ENCODE measurements around the gene CCM2. TPM values are rescaled to one million over a fixed set of nuclear protein-coding genes. Genes with fewer than 3 reads are reported as not detected.

CCM2 gene
- polyA plus RNA-seq, 2 of the 4 experiments (the other 2 are of a cell fraction) = 18.9 to 34.6 TPM

- no peak overlapping the region for H3K4me3 ChIP-seq
- ChIA-PET POLR2A (no interaction called here), CTCF (no interaction called here)
- DNase-seq (ENCODE audit: low read depth in 1 of 2, low spot score in 1 of 2) (no peak), ATAC-seq (no peak), FAIRE-seq (no peak)
- no peak overlapping the region for H3K27ac ChIP-seq
- 74% methylated on average over 4 of the region's 4 CpGs for WGBS (ENCODE audit: missing lambda C conversion rate)
- H3K4me1 ChIP-seq = peaks cover 14% of the 10 kb centered on the region; the same call in 1 of the 3 replicates
- no peak overlapping the region for H3K4me2 ChIP-seq
- H3K9me3 ChIP-seq = no peaks in the 10 kb centered on the region
- no peak for TF ChIP-seq POLR2AphosphoS2 (conservative IDR thresholded peaks at IDR 0.05; ENCODE audit: low read length)
- TF ChIP-seq, protein P1, sequence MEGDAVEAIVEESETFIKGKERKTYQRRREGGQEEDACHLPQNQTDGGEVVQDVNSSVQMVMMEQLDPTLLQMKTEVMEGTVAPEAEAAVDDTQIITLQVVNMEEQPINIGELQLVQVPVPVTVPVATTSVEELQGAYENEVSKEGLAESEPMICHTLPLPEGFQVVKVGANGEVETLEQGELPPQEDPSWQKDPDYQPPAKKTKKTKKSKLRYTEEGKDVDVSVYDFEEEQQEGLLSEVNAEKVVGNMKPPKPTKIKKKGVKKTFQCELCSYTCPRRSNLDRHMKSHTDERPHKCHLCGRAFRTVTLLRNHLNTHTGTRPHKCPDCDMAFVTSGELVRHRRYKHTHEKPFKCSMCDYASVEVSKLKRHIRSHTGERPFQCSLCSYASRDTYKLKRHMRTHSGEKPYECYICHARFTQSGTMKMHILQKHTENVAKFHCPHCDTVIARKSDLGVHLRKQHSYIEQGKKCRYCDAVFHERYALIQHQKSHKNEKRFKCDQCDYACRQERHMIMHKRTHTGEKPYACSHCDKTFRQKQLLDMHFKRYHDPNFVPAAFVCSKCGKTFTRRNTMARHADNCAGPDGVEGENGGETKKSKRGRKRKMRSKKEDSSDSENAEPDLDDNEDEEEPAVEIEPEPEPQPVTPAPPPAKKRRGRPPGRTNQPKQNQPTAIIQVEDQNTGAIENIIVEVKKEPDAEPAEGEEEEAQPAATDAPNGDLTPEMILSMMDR (IDR thresholded peaks at IDR 0.05) = no peak
- TF ChIP-seq, protein P2, sequence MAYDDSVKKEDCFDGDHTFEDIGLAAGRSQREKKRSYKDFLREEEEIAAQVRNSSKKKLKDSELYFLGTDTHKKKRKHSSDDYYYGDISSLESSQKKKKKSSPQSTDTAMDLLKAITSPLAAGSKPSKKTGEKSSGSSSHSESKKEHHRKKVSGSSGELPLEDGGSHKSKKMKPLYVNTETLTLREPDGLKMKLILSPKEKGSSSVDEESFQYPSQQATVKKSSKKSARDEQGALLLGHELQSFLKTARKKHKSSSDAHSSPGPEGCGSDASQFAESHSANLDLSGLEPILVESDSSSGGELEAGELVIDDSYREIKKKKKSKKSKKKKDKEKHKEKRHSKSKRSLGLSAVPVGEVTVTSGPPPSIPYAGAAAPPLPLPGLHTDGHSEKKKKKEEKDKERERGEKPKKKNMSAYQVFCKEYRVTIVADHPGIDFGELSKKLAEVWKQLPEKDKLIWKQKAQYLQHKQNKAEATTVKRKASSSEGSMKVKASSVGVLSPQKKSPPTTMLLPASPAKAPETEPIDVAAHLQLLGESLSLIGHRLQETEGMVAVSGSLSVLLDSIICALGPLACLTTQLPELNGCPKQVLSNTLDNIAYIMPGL (CRISPR knock-in tag; IDR thresholded peaks at IDR 0.05; ENCODE audit: borderline replicate concordance) = no peak
- no peak for TF ChIP-seq ESRRA (IDR thresholded peaks at IDR 0.05; ENCODE audit: borderline replicate concordance, low read length)
- no peak for TF ChIP-seq NPAS2 (CRISPR knock-in tag; IDR thresholded peaks at IDR 0.05; ENCODE audit: borderline replicate concordance)
- no peak for TF ChIP-seq SREBF2 (IDR thresholded peaks at IDR 0.05)
- TF ChIP-seq HOXA7 (CRISPR knock-in tag; IDR thresholded peaks at IDR 0.05) = no peak
- TF ChIP-seq FOXS1 (CRISPR knock-in tag; IDR thresholded peaks at IDR 0.05) = no peak
- TF ChIP-seq HOXB5 (CRISPR knock-in tag; IDR thresholded peaks at IDR 0.05) = no peak
- TF ChIP-seq CHD4 (IDR thresholded peaks at IDR 0.05; ENCODE audit: borderline replicate concordance) = no peak
- no peak for TF ChIP-seq MAFK (IDR thresholded peaks at IDR 0.05; ENCODE audit: partially characterized antibody)
- no peak for TF ChIP-seq FOSB (CRISPR knock-in tag; IDR thresholded peaks at IDR 0.05)
Measured at GRCh38 chr7:45031829-45032228, 31.8 kb downstream of the CCM2 start.

DNA sequence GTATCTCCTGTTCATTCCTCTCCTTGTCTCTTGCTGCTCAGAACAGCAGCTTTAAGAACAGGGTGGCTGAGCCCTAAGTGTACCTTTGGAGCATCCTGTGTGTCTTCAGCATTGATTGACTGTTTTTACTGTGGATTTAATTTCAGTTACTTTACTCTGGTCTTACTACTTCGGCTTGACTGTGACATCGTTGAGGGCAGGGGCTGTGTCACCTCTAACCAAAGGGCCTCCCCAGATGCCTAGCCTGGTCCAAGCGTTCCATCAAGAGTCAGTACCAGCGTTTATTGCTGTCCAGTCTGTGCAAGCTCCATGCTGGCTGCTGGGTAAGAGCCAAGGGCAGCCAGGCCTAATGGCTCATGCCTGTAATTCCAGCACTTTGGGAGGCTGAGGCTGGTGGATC, 32.4 kb downstream of the CCM2 start:
- Histone ChIP-seq H3K9me3 (no peaks in the 10 kb centered on the region), H3K4me2 (no peak overlapping the region), H3K4me3 (no peak overlapping the region), H3K4me1 (peaks cover 14% of the 10 kb centered on the region; the same call in 1 of the 3 replicates), H3K27ac (no peak overlapping the region)
- 90% methylated on average over 4 of the region's 4 CpGs for WGBS (ENCODE audit: missing lambda C conversion rate)
- no peak for FAIRE-seq
- TF ChIP-seq HDAC2 (IDR thresholded peaks at IDR 0.05) = no peak
- TF ChIP-seq SREBF2 (IDR thresholded peaks at IDR 0.05) = no peak
- TF ChIP-seq RARB (CRISPR knock-in tag; IDR thresholded peaks at IDR 0.05) = no peak
- no peak for TF ChIP-seq EP300 (IDR thresholded peaks at IDR 0.05)
- no peak for TF ChIP-seq ZFP36 (IDR thresholded peaks at IDR 0.05; ENCODE audit: borderline replicate concordance, partially characterized antibody)
- TF ChIP-seq GATA3 (IDR thresholded peaks at IDR 0.05; ENCODE audit: borderline replicate concordance) = no peak
- no peak for TF ChIP-seq ELK1 (IDR thresholded peaks at IDR 0.05; ENCODE audit: low read depth, low read length)
- no peak for TF ChIP-seq NPAS2 (CRISPR knock-in tag; IDR thresholded peaks at IDR 0.05; ENCODE audit: borderline replicate concordance)
- no peak for ATAC-seq
- POLR2A ChIA-PET = no interaction called here
- CTCF ChIA-PET = no interaction called here
- DNase-seq (ENCODE audit: low read depth in 1 of 2, low spot score in 1 of 2) = no peak

- CTCF ChIA-PET = interaction anchor here (0.6 to 1.1 kb wide), 2 partner anchors 103 to 442 kb away, joined by 3 to 4 read pairs; no protein-coding TSS in a partner anchor
- no peak for FAIRE-seq
Measured at GRCh38 chr7:45033261-45033930, 33.4 kb downstream of the CCM2 start.

More at GRCh38 chr7:45033261-45033930, 33.4 kb downstream of the CCM2 start:
- ATAC-seq = no peak
- Histone ChIP-seq H3K9me3 (no peaks in the 10 kb centered on the region), H3K27ac (peak overlapping the region; percentile 16 to 69; a peak in 3 of 6 replicates), H3K4me2 (no peak overlapping the region), H3K4me1 (peaks cover 14% of the 10 kb centered on the region; the same call in 1 of the 3 replicates), H3K4me3 (no peak overlapping the region)
- 84% methylated on average over 1 of the region's 1 CpG for WGBS (ENCODE audit: missing lambda C conversion rate)
- no peak for TF ChIP-seq POLR2A (IDR thresholded peaks at IDR 0.05; ENCODE audit: low read length)
- TF ChIP-seq CBX8 (IDR thresholded peaks at IDR 0.05) = no peak
- TF ChIP-seq, protein P3, sequence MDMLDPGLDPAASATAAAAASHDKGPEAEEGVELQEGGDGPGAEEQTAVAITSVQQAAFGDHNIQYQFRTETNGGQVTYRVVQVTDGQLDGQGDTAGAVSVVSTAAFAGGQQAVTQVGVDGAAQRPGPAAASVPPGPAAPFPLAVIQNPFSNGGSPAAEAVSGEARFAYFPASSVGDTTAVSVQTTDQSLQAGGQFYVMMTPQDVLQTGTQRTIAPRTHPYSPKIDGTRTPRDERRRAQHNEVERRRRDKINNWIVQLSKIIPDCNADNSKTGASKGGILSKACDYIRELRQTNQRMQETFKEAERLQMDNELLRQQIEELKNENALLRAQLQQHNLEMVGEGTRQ (IDR thresholded peaks at IDR 0.05) = no peak
- TF ChIP-seq BHLHE40 (IDR thresholded peaks at IDR 0.05; ENCODE audit: low read depth, low read length) = no peak
- TF ChIP-seq ZC3H11A (IDR thresholded peaks at IDR 0.05) = no peak
- TF ChIP-seq KDM1A (IDR thresholded peaks at IDR 0.05; ENCODE audit: low read depth) = no peak
- no peak for TF ChIP-seq NPAS2 (CRISPR knock-in tag; IDR thresholded peaks at IDR 0.05; ENCODE audit: borderline replicate concordance)
- no peak for TF ChIP-seq SREBF2 (IDR thresholded peaks at IDR 0.05)
- TF ChIP-seq, protein P4, sequence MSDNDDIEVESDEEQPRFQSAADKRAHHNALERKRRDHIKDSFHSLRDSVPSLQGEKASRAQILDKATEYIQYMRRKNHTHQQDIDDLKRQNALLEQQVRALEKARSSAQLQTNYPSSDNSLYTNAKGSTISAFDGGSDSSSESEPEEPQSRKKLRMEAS (IDR thresholded peaks at IDR 0.05) = no peak
- no peak for TF ChIP-seq HEYL (CRISPR knock-in tag; IDR thresholded peaks at IDR 0.05)
- no peak for TF ChIP-seq FOSL2 (IDR thresholded peaks at IDR 0.05)
- no peak for TF ChIP-seq FOSL2 (CRISPR knock-in tag; IDR thresholded peaks at IDR 0.05)
- no peak for TF ChIP-seq HES2 (IDR thresholded peaks at IDR 0.05)
- TF ChIP-seq HOXA7 (CRISPR knock-in tag; IDR thresholded peaks at IDR 0.05) = no peak
- POLR2A ChIA-PET = interaction anchor here (0.6 kb wide), 1 partner anchor 941 kb away, joined by 3 read pairs; no protein-coding TSS in a partner anchor
- DNase-seq (ENCODE audit: low read depth in 1 of 2, low spot score in 1 of 2) = no peak

Data from A549 (cell line).